Nephron (organoid): ENCODE results near the gene CDH5.

Experiments
- H3K27ac Mint-ChIP-seq, 3 experiments: 2 replicates each; pipeline ENCODE4 v1.8.0; 2020; ENCODE audit warnings: mixed read lengths in 3 of 3, mild to moderate bottlenecking in 2 of 3, moderate library complexity in 1 of 3
- H3K27me3 Mint-ChIP-seq: 2 replicates; pipeline ENCODE4 v1.8.0; 2021; ENCODE audit warnings: low read depth, mild to moderate bottlenecking, moderate library complexity, mixed read lengths
- H3K36me3 Mint-ChIP-seq: 2 replicates; pipeline ENCODE4 v1.8.0; 2020; ENCODE audit warnings: low read depth, mixed read lengths
- H3K4me1 Mint-ChIP-seq: 2 replicates; pipeline ENCODE4 v1.8.0; 2020; ENCODE audit warnings: mixed read lengths
- H3K4me3 Mint-ChIP-seq, 3 experiments: 2 replicates each; pipeline ENCODE4 v1.8.0; 2020; ENCODE audit warnings: mild to moderate bottlenecking in 3 of 3, mixed read lengths in 3 of 3, moderate library complexity in 2 of 3
- H3K9me3 Mint-ChIP-seq: 2 replicates; pipeline ENCODE4 v1.8.0; 2020; ENCODE audit warnings: mixed read lengths
- TF ChIP-seq, protein P1 (sequence below), 3 experiments: fragments of 200-600 bp; sonication (generic); IDR thresholded peaks; one replicate each; pipeline ENCODE4 v1.5.0; 2021; ENCODE audit warnings: antibody characterized with exemption in 3 of 3; ENCODE audit not compliant: unreplicated experiment in 3 of 3

The CDH5 gene

DNA sequence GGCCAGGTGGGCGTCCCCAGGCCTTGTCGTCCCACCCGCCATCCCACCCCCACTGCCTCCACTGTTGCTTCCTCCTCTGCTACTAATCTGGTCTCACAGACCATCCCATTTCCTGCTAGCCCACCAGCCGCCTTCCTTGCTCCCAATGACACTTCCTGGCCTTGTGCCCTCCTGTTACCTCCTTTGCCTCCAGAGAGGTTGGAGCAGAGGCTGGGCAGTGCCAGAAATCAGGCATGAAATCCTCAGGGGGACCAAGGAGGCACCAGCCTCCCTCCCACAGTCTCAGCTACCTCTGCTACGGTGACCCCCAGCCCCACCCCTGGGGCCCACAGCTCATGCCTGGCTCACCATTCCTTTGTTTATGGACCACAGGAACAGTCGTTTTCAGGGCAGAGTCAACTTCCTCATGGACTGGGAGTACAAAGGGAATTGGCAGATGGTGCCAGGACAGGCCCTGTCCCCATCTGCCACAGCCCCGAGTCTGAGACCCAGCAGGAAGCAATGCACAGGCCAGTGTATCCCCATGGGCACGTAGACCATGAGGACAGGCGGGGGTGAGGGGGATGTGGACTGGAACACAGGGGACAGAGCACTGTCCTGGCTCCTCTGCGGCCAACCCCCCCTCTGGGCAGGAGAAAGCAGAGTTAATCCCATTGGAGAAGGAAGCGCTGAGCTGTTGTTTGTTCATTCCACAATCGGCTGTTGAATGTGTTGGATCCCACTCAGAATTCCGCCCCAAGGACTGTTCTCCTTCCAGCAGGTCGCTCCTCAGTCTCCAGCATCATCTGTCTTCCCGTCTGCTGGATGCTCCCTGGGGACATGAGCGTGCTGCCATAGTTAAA, 2.2 kb upstream of the CDH5 start:
- H3K4me3 Mint-ChIP-seq, result peak overlapping the region in 1 of 3 experiments; percentile 14
- TF ChIP-seq, protein P1, sequence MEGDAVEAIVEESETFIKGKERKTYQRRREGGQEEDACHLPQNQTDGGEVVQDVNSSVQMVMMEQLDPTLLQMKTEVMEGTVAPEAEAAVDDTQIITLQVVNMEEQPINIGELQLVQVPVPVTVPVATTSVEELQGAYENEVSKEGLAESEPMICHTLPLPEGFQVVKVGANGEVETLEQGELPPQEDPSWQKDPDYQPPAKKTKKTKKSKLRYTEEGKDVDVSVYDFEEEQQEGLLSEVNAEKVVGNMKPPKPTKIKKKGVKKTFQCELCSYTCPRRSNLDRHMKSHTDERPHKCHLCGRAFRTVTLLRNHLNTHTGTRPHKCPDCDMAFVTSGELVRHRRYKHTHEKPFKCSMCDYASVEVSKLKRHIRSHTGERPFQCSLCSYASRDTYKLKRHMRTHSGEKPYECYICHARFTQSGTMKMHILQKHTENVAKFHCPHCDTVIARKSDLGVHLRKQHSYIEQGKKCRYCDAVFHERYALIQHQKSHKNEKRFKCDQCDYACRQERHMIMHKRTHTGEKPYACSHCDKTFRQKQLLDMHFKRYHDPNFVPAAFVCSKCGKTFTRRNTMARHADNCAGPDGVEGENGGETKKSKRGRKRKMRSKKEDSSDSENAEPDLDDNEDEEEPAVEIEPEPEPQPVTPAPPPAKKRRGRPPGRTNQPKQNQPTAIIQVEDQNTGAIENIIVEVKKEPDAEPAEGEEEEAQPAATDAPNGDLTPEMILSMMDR (IDR thresholded peaks at IDR 0.05; ENCODE audit: unreplicated experiment in 3 of 3), result no peak
- peak overlapping the region in 2 of 3 experiments; percentile 69 to 74 for H3K27ac Mint-ChIP-seq

DNA sequence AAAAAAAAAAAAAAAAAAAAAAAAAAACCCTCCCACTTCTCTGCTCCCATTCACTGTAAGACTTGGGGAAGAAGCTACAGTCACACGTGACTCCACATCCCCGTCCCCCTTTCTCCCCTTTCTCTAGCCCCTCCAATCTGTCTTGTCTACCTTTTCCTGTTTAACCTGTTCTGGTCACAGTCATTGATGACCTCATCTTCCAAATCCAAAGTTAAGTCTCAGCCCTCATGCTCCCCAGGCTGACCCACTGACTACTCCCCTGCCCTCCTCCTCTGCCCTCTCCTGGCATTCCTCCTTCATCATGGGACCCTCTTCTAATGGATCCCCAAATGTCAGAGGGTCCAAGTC, 1.6 kb upstream of the CDH5 start:
- Mint-ChIP-seq H3K27ac (peak overlapping the region in 2 of 3 experiments; percentile 12 to 74), H3K27me3 (peaks cover 12% of the 10 kb centered on the region), H3K4me3 (no peak overlapping the region), H3K9me3 (no peaks in the 10 kb centered on the region), H3K36me3 (no peaks in the 10 kb centered on the region), H3K4me1 (peaks cover 27% of the 10 kb centered on the region)
- TF ChIP-seq, protein P1 (IDR thresholded peaks at IDR 0.05; ENCODE audit: unreplicated experiment in 3 of 3), result no peak

More for the DNA sequence above, 2.2 kb upstream of the CDH5 start:
- no peaks in the 10 kb centered on the region for H3K9me3 Mint-ChIP-seq
- H3K27me3 Mint-ChIP-seq, result peaks cover 17% of the 10 kb centered on the region
- no peaks in the 10 kb centered on the region for H3K36me3 Mint-ChIP-seq
- peaks cover 27% of the 10 kb centered on the region for H3K4me1 Mint-ChIP-seq

- TF ChIP-seq, protein P1 (IDR thresholded peaks at IDR 0.05; ENCODE audit: unreplicated experiment in 3 of 3), result no peak
- no peaks in the 10 kb centered on the region for H3K36me3 Mint-ChIP-seq
- H3K4me1 Mint-ChIP-seq, result peaks cover 27% of the 10 kb centered on the region
- H3K4me3 Mint-ChIP-seq, result peak overlapping the region in 1 of 3 experiments; percentile 34
- peaks cover 10% of the 10 kb centered on the region for H3K27me3 Mint-ChIP-seq
- H3K27ac Mint-ChIP-seq, result peak overlapping the region in 2 of 3 experiments; percentile 12 to 74
- H3K9me3 Mint-ChIP-seq, result no peaks in the 10 kb centered on the region
These were observed 840 bp upstream of the CDH5 start for GRCh38 chr16:66365651-66366050.

DNA sequence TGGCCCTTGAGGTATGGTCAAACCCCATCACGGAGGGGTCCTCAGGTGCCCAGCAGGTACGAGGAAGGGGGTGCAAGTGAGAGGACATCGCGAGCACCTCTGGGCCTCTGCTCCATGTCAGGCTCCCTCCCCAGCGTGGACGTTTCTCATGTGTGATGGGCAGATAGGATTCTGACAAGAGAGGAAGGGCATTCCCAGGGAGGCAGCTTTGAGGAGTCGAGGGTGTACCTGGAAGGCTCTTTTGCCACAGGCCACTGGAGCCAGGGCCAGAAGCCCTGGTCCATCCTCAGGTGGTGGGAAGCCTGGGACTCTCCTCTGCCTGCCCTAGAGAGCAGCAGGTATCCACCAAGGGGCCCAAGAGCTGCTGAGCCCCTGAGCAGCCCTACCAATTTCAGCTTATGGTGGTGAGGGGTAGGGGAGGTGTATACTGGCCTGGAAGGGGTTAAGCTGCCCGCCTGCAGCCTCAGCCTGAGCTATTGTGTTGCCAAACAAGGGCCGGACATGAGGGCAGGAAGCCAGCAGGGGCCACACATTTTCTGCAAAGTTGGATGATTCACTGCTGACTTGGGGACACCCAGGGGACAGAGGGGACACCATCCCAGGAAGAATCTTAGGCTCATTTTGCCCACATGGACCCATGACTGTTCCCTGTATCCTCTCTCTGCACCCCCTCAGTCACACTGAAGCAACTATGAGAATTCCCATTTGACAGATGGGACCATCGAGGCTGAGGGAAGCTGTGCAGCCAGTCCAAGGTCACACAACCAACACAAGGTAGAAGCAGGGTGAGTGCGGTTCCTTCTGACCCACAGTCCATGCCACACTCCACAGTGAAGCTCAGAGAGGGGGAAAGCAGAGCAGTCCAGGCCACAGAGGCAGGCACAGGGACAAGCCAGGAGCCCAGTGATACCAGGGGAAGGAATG, 1.7 kb downstream of the CDH5 start:
- TF ChIP-seq, protein P1 (IDR thresholded peaks at IDR 0.05; ENCODE audit: unreplicated experiment in 3 of 3), result no peak
- no peak overlapping the region for H3K4me3 Mint-ChIP-seq
- H3K9me3 Mint-ChIP-seq, result no peaks in the 10 kb centered on the region
- no peaks in the 10 kb centered on the region for H3K27me3 Mint-ChIP-seq
- no peak overlapping the region for H3K27ac Mint-ChIP-seq
- H3K36me3 Mint-ChIP-seq, result no peaks in the 10 kb centered on the region
- peaks cover 20% of the 10 kb centered on the region for H3K4me1 Mint-ChIP-seq

- no peaks in the 10 kb centered on the region for H3K27me3 Mint-ChIP-seq
- H3K9me3 Mint-ChIP-seq, result no peaks in the 10 kb centered on the region
- no peak overlapping the region for H3K4me3 Mint-ChIP-seq
- TF ChIP-seq, protein P1 (IDR thresholded peaks at IDR 0.05; ENCODE audit: unreplicated experiment in 3 of 3), result no peak
- no peak overlapping the region for H3K27ac Mint-ChIP-seq
- H3K4me1 Mint-ChIP-seq, result peaks cover 18% of the 10 kb centered on the region
- H3K36me3 Mint-ChIP-seq, result no peaks in the 10 kb centered on the region
These were observed 2.6 kb downstream of the CDH5 start for GRCh38 chr16:66369055-66369592.
